Measurements from ENCODE around the gene AKAP9.

- TF ChIP-seq POLR2A (IDR thresholded peaks at IDR 0.05; ENCODE audit: low read depth, low read length) (no peak), TAF1 (IDR thresholded peaks at IDR 0.05; ENCODE audit: borderline replicate concordance, low read depth, low read length) (no peak), POLR2AphosphoS5 (IDR thresholded peaks at IDR 0.05; ENCODE audit: low read depth, low read length) (no peak)
These were observed 117.4 kb downstream of the AKAP9 start for GRCh38 chr7:92058040-92058439.

All from GM12892 (cell line).